Lung (tissue), 12 donors: ENCODE measurements around the gene CASS4. TPM values are rescaled to one million over a fixed set of nuclear protein-coding genes. Genes with fewer than 3 reads are reported as not detected.

Source experiments
- ATAC-seq: fragments of 200-7000 bp; cut with Tn5 transposase; one replicate; pipeline ENCODE4 v1.9.1; 2020; ENCODE audit warnings: moderate number of reproducible peaks; ENCODE audit not compliant: insufficient read depth, low FRiP score
- DNase-seq, 3 donors: peaks; one replicate each; pipeline ENCODE4 v3.0.0-alpha.2; 2013 to 2017
- H3K27ac ChIP-seq, 2 donors: one replicate each; pipeline ENCODE4 v1.5.1; 2013; ENCODE audit warnings: mild to moderate bottlenecking in 2 of 2, moderate library complexity in 2 of 2, control low read depth in 1 of 2, inconsistent platforms in 1 of 2, low read depth in 1 of 2, low read length in 1 of 2
- H3K27me3 ChIP-seq, 3 donors: one replicate each; pipeline ENCODE4 v1.5.1; 2013; ENCODE audit warnings: low read length in 2 of 3; ENCODE audit not compliant: control insufficient read depth in 3 of 3, insufficient read depth in 3 of 3
- H3K36me3 ChIP-seq, 4 donors: one replicate each; pipeline ENCODE4 v1.5.1; 2013; ENCODE audit warnings: low read length in 4 of 4, mild to moderate bottlenecking in 1 of 4, moderate library complexity in 1 of 4; ENCODE audit not compliant: control insufficient read depth in 4 of 4, insufficient read depth in 4 of 4
- H3K4me1 ChIP-seq, 5 donors: one replicate each; pipeline ENCODE4 v1.5.1; 2013; ENCODE audit warnings: low read length in 5 of 5, mild to moderate bottlenecking in 2 of 5, moderate library complexity in 1 of 5; ENCODE audit not compliant: control insufficient read depth in 5 of 5, insufficient read depth in 5 of 5
- H3K4me3 ChIP-seq: one replicate; pipeline ENCODE4 v1.5.1; 2013; ENCODE audit warnings: mild to moderate bottlenecking, control low read depth, moderate library complexity
- H3K9ac ChIP-seq, 2 donors: one replicate each; pipeline ENCODE4 v1.5.1; 2013; ENCODE audit warnings: low read length in 2 of 2, control low read depth in 1 of 2; ENCODE audit not compliant: insufficient read depth in 1 of 2
- H3K9me3 ChIP-seq, 4 donors: one replicate each; pipeline ENCODE4 v1.5.1; 2013; ENCODE audit warnings: low read length in 3 of 4, mild to moderate bottlenecking in 1 of 4, moderate library complexity in 1 of 4; ENCODE audit not compliant: control insufficient read depth in 4 of 4, insufficient read depth in 3 of 4
- CTCF ChIP-seq: IDR thresholded peaks from 2 replicates; pipeline ENCODE4 v1.5.1; 2012; ENCODE audit warnings: mild to moderate bottlenecking; ENCODE audit errors: control extremely low read depth, extremely low read depth
- WGBS, 2 donors: extraction: QIAGEN DNeasy Blood & Tissue Kit; methylation state at CpG; one replicate each; pipeline ENCODE4 v1.1.7; 2013; 5-methylcytosine and 5-hydroxymethylcytosine counted together
- polyA plus RNA-seq, 2 donors: library from polyadenylated mRNA; stranded (reverse); fragments of 200-250 nt; gene quantifications; one replicate each; pipeline ENCODE4 v1.2.1, GENCODE V29; 2013
- total RNA-seq, 2 donors: library from RNA; depleted of rRNA in 1 of 2; stranded (reverse); fragments of >200 nt in 1 of 2; gene quantifications; one replicate each; pipeline ENCODE4 v1.2.1, GENCODE V29; 2014 to 2021
- donor health status: control.
- donor health status: control.
- donor health status: Bipolar disorder and iron deficiency.
- donor health status: healthy.
- donor health status: DM: yes; HTN: yes; CAD: no.

CASS4 gene
- total and polyA plus RNA-seq, 4 donors, result 4.5 to 30.7 (median 14.8) TPM

- no peak overlapping the region for H3K9ac ChIP-seq
- no peak overlapping the region for H3K4me3 ChIP-seq
- TF ChIP-seq CTCF, result no peak
- no peaks in the 10 kb centered on the region for H3K27me3 ChIP-seq
- H3K36me3 ChIP-seq, result peaks cover 0 to 18% (median 1%) of the 10 kb centered on the region in 4 donors
- ATAC-seq (no peak), DNase-seq (no peak)
- WGBS, 2 donors, result 46 to 63% methylated on average over 7 of the region's 7 CpGs
- peaks cover 0 to 18% (median 8%) of the 10 kb centered on the region in 5 donors for H3K4me1 ChIP-seq
- no peaks in the 10 kb centered on the region for H3K9me3 ChIP-seq
- no peak overlapping the region for H3K27ac ChIP-seq
Measured at GRCh38 chr20:56465997-56466396, 53.9 kb downstream of the CASS4 start.

- ATAC-seq (no peak), DNase-seq (no peak)
- Histone ChIP-seq H3K27me3 (no peaks in the 10 kb centered on the region), H3K9ac (peak overlapping the region in 1 of 2 donors; percentile 88), H3K4me1 (peaks cover 0 to 18% (median 8%) of the 10 kb centered on the region in 5 donors), H3K27ac (peak overlapping the region; percentile 55 to 69), H3K9me3 (no peaks in the 10 kb centered on the region), H3K36me3 (peaks cover 0 to 12% (median 2%) of the 10 kb centered on the region in 4 donors), H3K4me3 (peak overlapping the region; percentile 75)
- TF ChIP-seq CTCF, result no peak
- WGBS, 2 donors, result 3 to 9% methylated on average over 7 of the region's 7 CpGs
Measured at GRCh38 chr20:56467968-56468315, 55.9 kb downstream of the CASS4 start.

- peak within 1 kb of the TSS; percentile 91 to 96 for H3K9ac ChIP-seq
- H3K4me3 ChIP-seq, result peak within 1 kb of the TSS; percentile 75
- peak; percentile 98 for ATAC-seq
- H3K9me3 ChIP-seq, result no peaks in the 10 kb centered on the region
- H3K27ac ChIP-seq, result peak within 1 kb of the TSS; percentile 76 to 88
- TF ChIP-seq CTCF, result no peak
- H3K36me3 ChIP-seq, result peaks cover 3 to 15% (median 4%) of the 10 kb centered on the region in 4 donors
- peak; percentile 96 to 97 (median 97) for DNase-seq
- peaks cover 0 to 18% (median 8%) of the 10 kb centered on the region in 5 donors for H3K4me1 ChIP-seq
- WGBS, 2 donors, result 0% methylated on average over 55 of the region's 55 CpGs
- H3K27me3 ChIP-seq, result no peaks in the 10 kb centered on the region
Measured at GRCh38 chr20:56468316-56469076, 56.4 kb downstream of the CASS4 start, which contains the start of gene RTF2. RTF2 (plus strand) TSS chr20:56468627; CDS start chr20:56468698, 71 bp downstream.
